ENCODE data around the gene ZNF133.
"Not testable (repeated sequence)": the region's sequence is repeated elsewhere in the genome, so short reads cannot be mapped to it uniquely, and the experiment has no call there.

ZNF133 gene

DNA sequence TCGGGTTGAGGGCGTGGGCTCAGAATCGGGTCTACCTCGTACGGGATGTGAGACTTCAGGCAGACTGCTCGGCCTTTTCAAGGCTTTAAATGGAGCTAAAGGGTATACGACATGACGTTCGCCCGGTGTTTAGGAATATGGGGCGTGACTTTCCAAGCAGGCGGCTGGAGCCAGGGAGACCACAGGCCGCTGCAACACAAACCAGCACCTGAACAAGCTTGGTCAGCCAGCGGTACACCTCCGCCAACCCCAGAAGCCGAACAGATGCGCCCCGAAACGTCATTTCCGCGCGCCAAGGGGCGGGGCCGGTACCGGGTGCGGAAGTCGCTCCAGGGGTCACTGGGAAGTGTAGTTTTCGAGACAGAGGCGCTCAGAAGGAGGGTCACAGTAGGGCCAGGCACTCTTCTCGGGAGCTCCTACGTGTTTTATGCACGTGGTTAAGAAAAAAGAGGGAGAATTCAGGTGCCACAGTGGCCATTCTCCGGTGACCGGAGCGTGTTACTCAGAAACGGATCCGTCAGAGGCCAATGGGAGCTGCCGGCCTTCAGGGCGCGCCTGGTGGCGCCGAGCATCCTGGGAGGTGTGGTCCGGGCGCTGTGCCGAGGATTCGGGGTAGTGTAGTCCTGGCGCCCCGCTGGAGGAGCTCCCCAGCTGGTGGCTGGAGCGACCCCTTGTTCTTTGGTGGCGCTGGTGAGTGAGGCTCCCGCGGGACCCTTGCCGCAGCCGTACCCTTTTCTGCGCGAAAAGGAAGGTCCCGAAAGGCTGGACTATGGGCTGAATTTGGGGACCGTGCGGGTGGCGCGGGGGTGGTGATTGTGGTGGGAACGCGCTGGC is at the start of gene ZNF133:
Gene ZNF133 (plus strand): TSS at position 613 of the 834 bp plus-strand sequence. CDS start 17,160 bp downstream, outside the sequence.
- peak; percentile 93 for DNase-seq (ENCODE audit: low read depth)

GRCh38 chr20:18240997-18241396 is 47.3 kb upstream of the ZNF133 start:
- no peak for DNase-seq (ENCODE audit: low read depth)

DNA sequence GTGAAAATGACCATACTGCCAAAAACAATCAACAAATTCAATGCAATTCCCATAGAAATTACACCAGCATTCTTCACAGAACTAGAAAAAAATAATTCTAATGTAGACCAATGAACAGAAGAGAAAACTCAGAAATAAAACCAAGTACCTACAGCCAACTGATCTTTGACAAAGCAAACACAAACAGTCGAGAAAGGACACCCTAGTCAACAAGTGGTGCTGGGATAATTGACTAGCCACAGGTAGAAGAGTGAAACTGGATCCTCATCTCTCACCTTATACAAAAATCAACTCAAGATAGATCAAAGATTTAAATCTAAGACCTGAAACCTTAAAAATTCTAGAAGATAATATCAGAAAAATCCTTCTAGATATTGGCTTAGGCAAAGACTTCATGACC is 44.5 kb upstream of the ZNF133 start:
- no peak for DNase-seq (ENCODE audit: low read depth)

DNA sequence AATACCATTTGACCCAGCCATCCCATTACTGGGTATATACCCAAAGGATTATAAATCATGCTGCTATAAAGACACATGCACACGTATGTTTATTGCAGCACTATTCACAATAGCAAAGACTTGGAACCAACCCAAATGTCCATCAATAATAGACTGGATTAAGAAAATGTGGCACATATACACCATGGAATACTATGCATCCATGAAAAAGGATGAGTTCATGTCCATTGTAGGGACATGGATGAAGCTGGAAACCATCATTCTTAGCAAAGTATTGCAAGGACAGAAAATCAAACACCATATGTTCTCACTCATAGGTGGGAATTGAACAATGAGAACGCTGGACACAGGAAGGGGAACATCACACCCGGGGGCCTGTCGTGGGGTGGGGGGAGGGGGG is 39.8 kb upstream of the ZNF133 start:
- not testable (repeated sequence) for DNase-seq (ENCODE audit: low read depth)

- DNase-seq (ENCODE audit: low read depth), result no peak
Measured at GRCh38 chr20:18250217-18250616, 38.1 kb upstream of the ZNF133 start.

DNA sequence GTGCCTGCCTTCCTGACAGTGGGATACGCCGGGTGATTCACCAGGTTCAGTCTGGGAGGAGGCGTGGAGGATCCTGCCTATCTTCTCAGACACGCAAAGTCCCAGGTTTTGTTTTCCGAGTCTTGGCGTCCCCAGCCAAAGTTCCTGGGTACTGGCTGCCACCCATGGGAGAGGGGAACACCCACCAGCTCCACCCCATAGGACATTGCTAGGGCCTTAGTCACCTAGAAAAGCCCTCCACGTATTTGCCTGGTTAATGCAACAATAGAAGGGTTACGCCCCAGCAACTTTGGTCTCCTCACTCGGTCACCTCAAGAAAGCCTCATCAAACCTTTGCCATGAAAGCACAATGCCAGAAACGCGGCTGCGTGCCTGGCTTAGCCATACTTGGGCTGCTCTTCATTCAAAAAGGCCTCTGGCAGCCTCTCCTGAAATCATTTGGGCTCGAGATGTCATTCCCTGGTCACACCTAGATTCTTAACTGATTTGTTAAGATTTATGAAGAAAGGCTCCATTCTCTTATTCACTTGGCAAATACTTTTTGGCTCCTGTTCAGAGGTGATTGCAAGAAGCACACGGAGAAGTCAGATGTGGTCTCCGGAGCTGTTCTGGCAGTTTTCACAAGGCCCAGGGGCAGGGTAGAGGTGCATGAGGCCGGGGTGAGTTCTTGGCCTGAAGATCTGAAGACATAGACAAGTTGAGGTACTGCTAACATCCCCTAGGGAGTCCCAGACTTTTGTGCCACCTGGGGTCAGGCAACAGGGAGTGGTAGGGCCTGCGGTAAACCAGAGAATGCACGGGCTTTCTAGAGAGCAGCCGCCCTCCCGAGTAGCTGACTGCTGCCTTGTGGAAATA is 35.5 kb upstream of the ZNF133 start:
- DNase-seq (ENCODE audit: low read depth), result no peak

GRCh38 chr20:18254615-18255014 is 33.7 kb upstream of the ZNF133 start:
- DNase-seq (ENCODE audit: low read depth), result no peak

DNA sequence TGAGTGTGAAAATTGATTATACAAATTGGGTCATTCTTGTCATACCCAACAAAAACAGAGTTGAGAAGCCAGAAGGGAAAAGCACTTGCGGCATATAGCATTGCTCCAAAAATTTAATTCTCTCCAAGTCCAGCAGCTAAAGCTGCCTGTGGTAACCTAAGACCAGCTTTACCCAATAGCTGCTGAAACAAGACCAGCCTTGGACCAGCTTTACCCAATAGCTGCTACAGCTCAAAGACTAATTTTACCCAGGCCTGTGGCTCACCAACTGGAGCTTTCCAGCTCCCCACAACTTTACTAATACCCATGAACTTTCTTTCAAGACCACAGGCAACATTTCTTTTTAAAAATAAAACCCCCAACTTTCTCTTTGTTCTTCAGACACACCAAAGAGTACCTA is 32.8 kb upstream of the ZNF133 start:
- DNase-seq (ENCODE audit: low read depth), result no peak

GRCh38 chr20:18256440-18257090 is 31.8 kb upstream of the ZNF133 start:
- DNase-seq (ENCODE audit: low read depth), result no peak

DNA sequence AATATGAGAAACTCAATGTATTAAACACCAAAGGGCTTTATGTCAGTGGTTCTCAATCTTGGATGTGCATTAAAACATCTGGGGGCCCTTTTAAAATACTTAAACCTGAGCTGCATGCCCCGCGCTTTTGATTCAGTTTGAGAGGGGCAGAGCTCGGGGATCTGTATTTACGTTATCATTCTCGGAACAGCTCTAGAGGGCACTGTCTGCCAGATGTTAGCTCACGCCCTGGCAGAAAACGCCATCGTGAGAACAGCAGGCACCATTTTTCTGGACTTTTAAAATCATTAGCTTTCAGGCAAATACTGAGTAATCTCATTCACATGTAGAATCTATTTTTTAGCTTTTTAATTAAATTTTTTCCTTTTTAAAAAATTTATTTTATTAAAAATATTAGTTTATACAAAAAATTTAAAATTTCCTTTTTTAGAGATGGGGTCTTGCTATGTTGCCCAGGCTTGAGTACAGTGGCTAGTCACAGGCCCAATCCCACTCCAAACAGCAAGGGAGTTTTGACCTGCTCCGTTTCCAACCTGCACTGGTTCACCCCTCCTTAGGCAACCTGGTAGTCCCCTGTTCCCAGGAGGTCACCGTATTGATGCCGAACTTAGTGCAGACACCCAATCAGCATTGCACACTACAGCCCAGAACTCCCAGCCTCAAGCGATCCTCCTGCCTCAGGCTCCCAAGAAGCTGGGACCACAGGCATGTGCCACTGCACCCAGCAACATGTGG is 30.0 kb upstream of the ZNF133 start:
- DNase-seq (ENCODE audit: low read depth), result no peak

GRCh38 chr20:18259730-18260129 is 28.6 kb upstream of the ZNF133 start:
- no peak for DNase-seq (ENCODE audit: low read depth)

GRCh38 chr20:18263723-18264122 is 24.6 kb upstream of the ZNF133 start:
- DNase-seq (ENCODE audit: low read depth), result no peak

GRCh38 chr20:18265441-18265840 is 22.9 kb upstream of the ZNF133 start:
- DNase-seq (ENCODE audit: low read depth), result no peak

- no peak for DNase-seq (ENCODE audit: low read depth)
Measured at GRCh38 chr20:18266282-18266681, 22.0 kb upstream of the ZNF133 start.

- DNase-seq (ENCODE audit: low read depth), result no peak
Measured at GRCh38 chr20:18267815-18268214, 20.5 kb upstream of the ZNF133 start.

GRCh38 chr20:18271160-18271559 is 17.2 kb upstream of the ZNF133 start:
- no peak for DNase-seq (ENCODE audit: low read depth)

DNA sequence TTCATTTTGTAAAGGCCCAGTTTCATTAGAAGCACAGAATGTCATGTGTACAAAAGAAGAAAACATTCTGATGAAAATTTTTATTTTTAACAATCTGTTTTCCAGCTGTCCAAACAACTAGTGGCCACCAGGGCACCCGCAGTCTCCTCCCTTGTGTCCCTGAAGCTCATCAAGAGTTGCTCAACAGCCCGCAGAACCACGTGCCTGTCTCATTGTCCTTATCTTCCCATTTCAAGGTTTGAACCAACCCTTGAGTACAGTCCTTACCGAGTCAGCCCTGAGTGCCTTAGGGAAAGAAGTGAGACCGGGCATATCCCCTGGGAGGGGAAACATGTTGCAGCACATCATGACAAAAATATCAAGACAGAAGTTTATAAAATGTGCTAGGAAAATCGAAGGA is 15.9 kb upstream of the ZNF133 start:
- DNase-seq (ENCODE audit: low read depth), result no peak

GRCh38 chr20:18273738-18274137 is 14.6 kb upstream of the ZNF133 start:
- DNase-seq (ENCODE audit: low read depth), result no peak

DNA sequence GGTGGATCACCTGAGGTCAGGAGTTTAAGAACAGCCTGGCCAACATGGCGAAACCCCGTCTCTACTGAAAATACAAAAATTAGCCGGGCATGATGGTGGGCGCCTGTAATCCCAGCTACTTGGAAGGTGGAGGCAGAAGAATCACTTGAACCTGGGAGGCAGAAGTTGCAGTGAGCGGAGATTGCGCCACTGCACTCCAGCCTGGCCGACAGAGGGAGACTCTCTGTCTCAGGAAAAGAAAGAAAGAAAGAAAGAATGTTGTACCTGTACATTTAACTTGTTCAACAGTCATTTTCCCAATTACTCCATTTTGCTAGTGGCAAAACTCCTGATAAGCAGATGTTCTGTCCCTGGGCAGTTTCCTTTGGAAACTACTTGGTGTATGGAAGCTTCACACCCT is 12.4 kb upstream of the ZNF133 start:
- not testable (repeated sequence) for DNase-seq (ENCODE audit: low read depth)

DNA sequence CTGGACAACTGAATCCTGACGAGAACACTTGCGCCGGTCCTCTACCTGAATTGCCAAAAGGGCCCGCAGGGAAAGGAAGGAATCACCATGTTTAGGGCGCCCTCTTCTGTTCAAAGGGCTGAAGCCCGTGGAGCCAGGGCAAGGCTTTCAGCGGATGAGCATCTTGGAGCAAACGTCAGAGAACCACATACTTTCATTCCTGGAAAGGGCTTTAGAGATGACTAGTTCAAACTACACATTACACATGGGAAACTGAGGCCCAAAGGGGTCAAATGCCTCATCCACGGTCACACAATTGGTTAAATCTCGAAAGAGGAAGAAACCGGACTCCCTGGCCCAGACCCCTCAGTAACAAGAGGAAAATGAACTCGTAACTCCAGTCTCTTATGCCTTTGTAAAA is 11.5 kb upstream of the ZNF133 start:
- DNase-seq (ENCODE audit: low read depth), result peak; percentile 24

GRCh38 chr20:18279242-18279641 is 9.1 kb upstream of the ZNF133 start:
- DNase-seq (ENCODE audit: low read depth), result no peak
